Skeletal muscle cell (primary cell): ENCODE data around the gene GNE.
"Not testable (repeated sequence)": the region's sequence is repeated elsewhere in the genome, so short reads cannot be mapped to it uniquely, and the experiment has no call there.

Experiments used
- DNase-seq: peaks from one replicate; pipeline ENCODE4 v3.0.0-alpha.2; 2010; ENCODE audit warnings: low read depth
- H3K4me3 ChIP-seq: 2 replicates; pipeline ENCODE4 v1.5.1; 2011; ENCODE audit warnings: low read depth, mild to moderate bottlenecking, control low read depth, low read length, moderate library complexity

GNE gene

GRCh38 chr9:36177571-36177970, 80.7 kb downstream of the GNE start:
- no peak for DNase-seq
- no peak overlapping the region for H3K4me3 ChIP-seq

DNA sequence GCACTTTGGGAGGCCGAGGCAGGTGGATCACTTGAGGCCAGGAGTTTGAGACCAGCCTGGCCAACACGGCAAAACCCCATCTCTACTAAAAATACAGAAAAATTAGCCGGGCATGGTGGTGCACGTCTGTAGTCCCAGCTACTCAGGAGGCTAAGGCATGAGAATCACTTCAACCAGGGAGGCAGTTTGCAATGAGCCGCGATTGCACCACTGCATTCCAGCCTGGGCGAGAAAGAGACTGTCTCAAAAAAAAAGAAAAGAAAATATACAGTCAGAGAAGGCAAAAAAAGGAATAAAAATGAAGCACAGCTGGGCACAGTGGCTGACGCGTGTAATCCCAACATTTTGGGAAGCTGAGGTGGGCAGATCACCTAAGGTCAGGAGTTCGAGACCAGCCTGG, 81.8 kb downstream of the GNE start:
- DNase-seq, H3K4me3 ChIP-seq: not testable (repeated sequence)

- DNase-seq, H3K4me3 ChIP-seq: not testable (repeated sequence)
Measured at GRCh38 chr9:36175209-36175608, 83.0 kb downstream of the GNE start.

GRCh38 chr9:36174731-36175130, 83.5 kb downstream of the GNE start:
- no peak overlapping the region for H3K4me3 ChIP-seq
- no peak for DNase-seq

DNA sequence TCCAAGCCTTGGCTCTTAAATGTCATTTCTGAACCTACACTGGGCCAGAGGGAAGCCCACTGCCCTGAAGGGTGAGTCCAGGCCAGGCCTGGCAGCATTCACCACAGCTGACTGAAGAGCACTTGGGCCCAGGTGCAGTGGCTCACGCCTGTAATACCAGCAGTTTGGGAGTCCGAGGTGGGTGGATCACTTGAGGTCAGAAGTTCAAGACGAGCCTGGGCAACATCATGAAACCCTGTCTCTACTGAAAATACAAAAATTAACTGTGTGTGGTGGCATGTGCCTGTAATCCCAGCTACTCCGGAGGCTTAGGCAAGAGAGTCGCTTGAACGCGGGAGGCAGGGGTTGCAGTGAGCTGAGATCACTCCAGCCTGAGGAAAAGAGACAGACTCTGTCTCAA, 84.0 kb downstream of the GNE start:
- no peak for DNase-seq
- H3K4me3 ChIP-seq: no peak overlapping the region

- H3K4me3 ChIP-seq: no peak overlapping the region
- no peak for DNase-seq
Measured at GRCh38 chr9:36173861-36174260, 84.4 kb downstream of the GNE start.

GRCh38 chr9:36170531-36170930, 87.7 kb downstream of the GNE start:
- DNase-seq: no peak
- H3K4me3 ChIP-seq: no peak overlapping the region

DNA sequence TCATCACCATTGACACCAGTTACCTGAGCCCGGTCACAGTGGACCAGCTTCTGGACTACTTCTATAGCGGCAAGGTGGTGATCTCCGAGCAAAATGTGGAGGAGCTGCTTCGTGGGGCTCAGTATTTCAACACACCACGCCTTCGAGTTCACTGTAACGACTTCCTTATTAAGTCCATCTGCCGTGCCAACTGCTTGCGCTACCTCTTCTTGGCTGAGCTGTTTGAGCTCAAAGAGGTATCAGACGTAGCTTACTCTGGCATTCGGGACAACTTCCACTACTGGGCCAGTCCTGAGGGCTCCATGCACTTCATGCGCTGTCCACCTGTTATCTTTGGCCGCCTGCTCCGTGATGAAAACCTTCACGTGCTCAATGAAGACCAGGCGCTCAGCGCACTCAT, 88.5 kb downstream of the GNE start:
- DNase-seq: no peak
- H3K4me3 ChIP-seq: no peak overlapping the region

- H3K4me3 ChIP-seq: no peak within 1 kb of the TSS
- DNase-seq: no peak
Measured at GRCh38 chr9:36169166-36169565, 89.1 kb downstream of the GNE start, which contains the start of gene CCIN. Gene CCIN, plus strand, starts transcription at chr9:36169388. Its CDS starts 115 bp downstream, at chr9:36169503.

- H3K4me3 ChIP-seq: peak overlapping the region; percentile 53
- DNase-seq: peak; percentile 53
Measured at GRCh38 chr9:36166168-36166927, 91.9 kb downstream of the GNE start.

- no peak for DNase-seq
- H3K4me3 ChIP-seq: peak overlapping the region; percentile 53
Measured at GRCh38 chr9:36165826-36166167, 92.5 kb downstream of the GNE start.

DNA sequence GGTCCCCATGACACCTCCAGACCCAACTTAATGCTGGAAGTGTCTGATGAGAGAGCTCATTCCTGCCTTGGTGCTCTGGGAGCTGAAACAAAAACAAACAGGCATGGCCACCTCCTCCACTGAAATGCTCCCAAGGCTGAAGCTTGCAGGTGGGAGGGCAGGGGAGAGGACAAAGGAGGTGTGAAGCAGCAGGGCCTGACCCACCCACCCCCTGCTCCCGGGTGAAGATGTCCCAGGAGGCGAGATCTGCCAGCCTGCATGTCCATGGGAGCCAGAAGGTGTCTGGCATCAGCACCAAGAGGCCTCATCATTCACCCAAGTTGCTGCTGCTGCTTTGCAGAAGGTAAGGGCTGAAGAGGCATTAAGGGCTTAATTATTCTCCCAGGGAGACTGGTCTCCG, 93.3 kb downstream of the GNE start:
- H3K4me3 ChIP-seq: no peak overlapping the region
- DNase-seq: no peak
